HepG2 (cell line): ENCODE measurements around the gene FGD5. TPM values are rescaled to one million over a fixed set of nuclear protein-coding genes. Genes with fewer than 3 reads are reported as not detected.

Experiments used
- ATAC-seq: fragments of 200-7000 bp; cut with Tn5 transposase; 3 replicates; pipeline ENCODE4 v1.9.1; 2020; ENCODE audit warnings: mild to moderate bottlenecking, moderate library complexity
- BruUV-seq: library from RNA; stranded (reverse); fragments of 400-500 nt; replicated peaks from 2 replicates; lab custom pipeline; 2021; lab: Mats Ljungman, UMichigan
- CTCF ChIA-PET: fragments of 300-600 bp; formaldehyde crosslinking; extraction: SDS; loops from one replicate; lab custom pipeline; 2021; ENCODE audit warnings: low total read pairs, inconsistent platforms, low intra/inter-chr PET ratio; lab: Yijun Ruan, JAX
- POLR2A ChIA-PET: fragments of 350-600 bp; sonication (Branson Sonifier 250); formaldehyde crosslinking; loops from one replicate; lab custom pipeline; 2020; ENCODE audit warnings: antibody characterized with exemption, inconsistent platforms; lab: Yijun Ruan, JAX
- DNase-seq: peaks from one replicate; pipeline ENCODE4 v3.0.0-alpha.2; 2015; ENCODE audit warnings: low spot score
- FAIRE-seq: peaks from 3 replicates; lab custom pipeline; 2011; peaks lifted over from hg19 to GRCh38; lab: Jason Lieb, UNC
- H2AFZ ChIP-seq: one replicate; pipeline ENCODE4 v1.6.1; 2011; ENCODE audit warnings: low read length, inconsistent platforms
- H3K27ac ChIP-seq: fragments of 300-600 bp; 3 replicates; pipeline ENCODE4 v1.8.0; 2011; ENCODE audit warnings: mixed run types, mild to moderate bottlenecking, mixed read lengths, low read length, inconsistent platforms; ENCODE audit not compliant: insufficient read depth; ENCODE audit errors: extremely low read length
- H3K27me3 ChIP-seq, 2 experiments: fragments of 200-600 bp in 1 of 2; 2 replicates in 1 of 2; 3 replicates in 1 of 2; pipeline versions ENCODE4 v1.6.0 to v1.8.0; 2011; ENCODE audit warnings: low read length in 2 of 2, mild to moderate bottlenecking in 2 of 2, moderate library complexity in 2 of 2, inconsistent platforms in 1 of 2; ENCODE audit not compliant: insufficient read depth in 2 of 2, control insufficient read depth in 1 of 2
- H3K36me3 ChIP-seq, 2 experiments: fragments of 200-600 bp in 1 of 2; replicated peaks in 1 of 2; 2 replicates in 1 of 2; 3 replicates in 1 of 2; pipeline versions ENCODE4 v1.5.1 to v1.8.0; 2011; ENCODE audit warnings: low read length in 2 of 2, inconsistent platforms in 1 of 2; ENCODE audit not compliant: insufficient read depth in 2 of 2, control insufficient read depth in 1 of 2
- H3K4me1 ChIP-seq: 2 replicates; pipeline ENCODE4 v1.5.1; 2012; ENCODE audit warnings: low read length, inconsistent platforms; ENCODE audit not compliant: insufficient read depth
- H3K4me2 ChIP-seq: 2 replicates; pipeline ENCODE4 v1.6.0; 2011; ENCODE audit warnings: low read depth, low read length, inconsistent platforms
- H3K4me3 ChIP-seq, 3 experiments: fragments of 200-600 bp in 1 of 3; sonication (generic), shearing (Covaris generic) in 1 of 3; replicated peaks in 1 of 3; 2 replicates each; pipeline ENCODE4 v1.5.1; 2011 to 2016; ENCODE audit warnings: low read length in 3 of 3, inconsistent platforms in 2 of 3, low read depth in 2 of 3, mild to moderate bottlenecking in 2 of 3, control low read depth in 1 of 3, mixed read lengths in 1 of 3; ENCODE audit not compliant: insufficient read depth in 1 of 3
- H3K79me2 ChIP-seq: one replicate; pipeline ENCODE4 v1.6.1; 2011; ENCODE audit warnings: low read length, inconsistent platforms; ENCODE audit not compliant: insufficient read depth
- H3K9ac ChIP-seq: 2 replicates; pipeline ENCODE4 v1.6.0; 2011; ENCODE audit warnings: mild to moderate bottlenecking, low read depth, low read length, inconsistent platforms; ENCODE audit not compliant: insufficient read depth
- H3K9me3 ChIP-seq: 2 replicates; pipeline ENCODE4 v1.5.1; 2012; ENCODE audit warnings: mild to moderate bottlenecking, low read length
- H4K20me1 ChIP-seq: 2 replicates; pipeline ENCODE4 v1.6.0; 2011; ENCODE audit warnings: inconsistent platforms, mild to moderate bottlenecking, low read length, moderate library complexity; ENCODE audit not compliant: insufficient read depth
- FLYWCH1 ChIP-seq: sonication (generic); formaldehyde crosslinking; IDR thresholded peaks from 2 replicates; pipeline ENCODE4 v1.8.1; 2023; ENCODE audit warnings: mild to moderate bottlenecking, missing genetic modification reagents
- GABPA ChIP-seq, 2 experiments: IDR thresholded peaks; 2 replicates each; pipeline ENCODE4 v1.6.1; 2011 to 2016; ENCODE audit warnings: low read depth in 2 of 2, low read length in 1 of 2, missing biosample characterization in 1 of 2, missing genetic modification characterization in 1 of 2
- WGBS: methylation state at CpG from one replicate; pipeline ENCODE4 v1.1.6; 2017; ENCODE audit warnings: low lambda C conversion rate; 5-methylcytosine and 5-hydroxymethylcytosine counted together
- in situ Hi-C: cut with HindIII; loops from 2 replicates; pipeline ENCODE4 v1.10.0; 2017; ENCODE audit warnings: low pct_unique_long_range_greater_than_20kb; ENCODE audit not compliant: extremely low pct_ligation_motif_present
- intact Hi-C: fragments of 100-400 bp; cut with micrococcal nuclease; formaldehyde crosslinking; loops from one replicate; pipeline ENCODE4 v1.10.0; 2022; ENCODE audit not compliant: unreplicated experiment
- polyA plus RNA-seq, 8 experiments: library from polyadenylated mRNA; depleted of rRNA in 3 of 8; stranded (reverse) in 7 of 8; unstranded in 1 of 8; fragments of >200 nt; fragmentation: Illumina TruSeq in 4 of 8; extraction: Trizol in 4 of 8; gene quantifications; 2 replicates each; pipeline versions ENCODE4 v1.2.1 to v1.2.3, GENCODE V29; 2011 to 2016; ENCODE audit warnings: low read depth in 4 of 8, missing spikeins in 1 of 8, mixed read lengths in 1 of 8; ENCODE audit not compliant: insufficient read depth in 1 of 8
- total RNA-seq, 5 experiments: library from RNA; depleted of rRNA; stranded (reverse); fragments of >200 nt; fragmentation: Illumina TruSeq; extraction: Trizol; gene quantifications; 2 replicates each; pipeline ENCODE4 v1.2.3, GENCODE V29; 2016; ENCODE audit warnings: low read depth in 1 of 5

Gene FGD5
- total and polyA plus RNA-seq, 2 of the 13 experiments (the other 11 are each of a cell fraction or from before 2014, with no cell fraction given): 0.17 TPM; not detected in 1

- no peaks in the 10 kb centered on the region for H3K79me2 ChIP-seq
- TF ChIP-seq GABPA (IDR thresholded peaks at IDR 0.05; ENCODE audit: low read depth, low read length) (no peak), GABPA (CRISPR knock-in tag; IDR thresholded peaks at IDR 0.05; ENCODE audit: low read depth) (no peak)
- TF ChIP-seq, all 625 proteins: peak for 0
- H3K9ac ChIP-seq: no peak overlapping the region
- H3K4me1 ChIP-seq: no peaks in the 10 kb centered on the region
- H4K20me1 ChIP-seq: no peaks in the 10 kb centered on the region
- no peak overlapping the region for H2AFZ ChIP-seq
- H3K4me2 ChIP-seq: no peak overlapping the region
- peaks cover 0 to 4% of the 10 kb centered on the region in 2 experiments; a peak in 1 of 5 replicates for H3K27me3 ChIP-seq
- intact Hi-C loops: no loop called here
- H3K4me3 ChIP-seq: no peak overlapping the region
- 58% methylated on average over 8 of the region's 14 CpGs for WGBS
- in situ Hi-C loops: no loop called here
- POLR2A ChIA-PET: no interaction called here
- no peak overlapping the region for H3K27ac ChIP-seq
- no TSS peak for BruUV-seq
- FAIRE-seq: no peak
- H3K9me3 ChIP-seq: no peaks in the 10 kb centered on the region
- ATAC-seq: no peak
- H3K36me3 ChIP-seq: no peaks in the 10 kb centered on the region
- no peak for DNase-seq
- CTCF ChIA-PET: no interaction called here
Observed at GRCh38 chr3:14864131-14864530, 45.4 kb downstream of the FGD5 start.

GRCh38 chr3:14866627-14867026, 47.9 kb downstream of the FGD5 start:
- Histone ChIP-seq H4K20me1 (no peaks in the 10 kb centered on the region), H3K79me2 (no peaks in the 10 kb centered on the region), H3K36me3 (no peaks in the 10 kb centered on the region), H3K4me2 (no peak overlapping the region), H3K27ac (no peak overlapping the region), H2AFZ (no peak overlapping the region), H3K4me1 (no peaks in the 10 kb centered on the region), H3K9ac (no peak overlapping the region), H3K27me3 (peaks cover 0 to 10% of the 10 kb centered on the region in 2 experiments; a peak in 1 of 5 replicates), H3K4me3 (no peak overlapping the region), H3K9me3 (no peaks in the 10 kb centered on the region)
- in situ Hi-C loops (no loop called here), intact Hi-C loops (no loop called here)
- WGBS: 34% methylated on average over 3 of the region's 5 CpGs
- FAIRE-seq (no peak), ATAC-seq (no peak)
- CTCF ChIA-PET: no interaction called here
- no peak for TF ChIP-seq FLYWCH1
- TF ChIP-seq, all 625 proteins: peak for 0
- no peak for DNase-seq
- POLR2A ChIA-PET: no interaction called here
- no TSS peak for BruUV-seq
